Endothelial cell of umbilical vein (primary cell): ENCODE data around the gene MCRIP2. TPM values are rescaled to one million over a fixed set of nuclear protein-coding genes. Genes with fewer than 3 reads are reported as not detected.

ENCODE experiments used
- BruUV-seq: library from RNA; stranded (reverse); fragments of 400-500 nt; replicated peaks from 2 replicates; lab custom pipeline; 2021; lab: Mats Ljungman, UMichigan
- CTCF ChIA-PET: fragments of 300-600, 350-600 bp; sonication (Branson Sonifier 250); formaldehyde crosslinking; loops from one replicate; lab custom pipeline; 2021; ENCODE audit warnings: antibody characterized with exemption, inconsistent platforms; lab: Charles Lee
- POLR2A ChIA-PET: fragments of 300-600, 350-600 bp; sonication (Branson Sonifier 250); formaldehyde crosslinking; loops from one replicate; lab custom pipeline; 2021; ENCODE audit warnings: antibody characterized with exemption, inconsistent platforms; lab: Charles Lee
- DNase-seq: peaks from one replicate; pipeline ENCODE4 v3.0.0-alpha.2; 2011; ENCODE audit warnings: low read depth, low spot score
- FAIRE-seq: peaks from 2 replicates; lab custom pipeline; 2011; peaks lifted over from hg19 to GRCh38; lab: Jason Lieb, UNC
- H2AFZ ChIP-seq: 2 replicates; pipeline ENCODE4 v1.6.0; 2012; ENCODE audit warnings: low read depth, low read length, control low read depth, inconsistent platforms
- H3K27ac ChIP-seq: 2 replicates; pipeline ENCODE4 v1.5.1; 2011; ENCODE audit warnings: low read depth, mild to moderate bottlenecking, control low read depth, low read length, moderate library complexity; ENCODE audit not compliant: insufficient read depth
- H3K27me3 ChIP-seq, 2 experiments: 2 replicates each; pipeline versions ENCODE4 v1.6.0 to v1.6.1; 2011; ENCODE audit warnings: low read length in 2 of 2, mixed read lengths in 1 of 2; ENCODE audit not compliant: control insufficient read depth in 2 of 2, insufficient read depth in 2 of 2
- H3K36me3 ChIP-seq, 2 experiments: 2 replicates in 1 of 2; 3 replicates in 1 of 2; pipeline ENCODE4 v1.5.1; 2011; ENCODE audit warnings: low read length in 2 of 2, mild to moderate bottlenecking in 1 of 2, moderate library complexity in 1 of 2; ENCODE audit not compliant: control insufficient read depth in 2 of 2, insufficient read depth in 2 of 2; ENCODE audit errors: extremely low read depth in 1 of 2
- H3K4me1 ChIP-seq: 3 replicates; pipeline ENCODE4 v1.5.1; 2011; ENCODE audit warnings: mild to moderate bottlenecking, low read length; ENCODE audit not compliant: control insufficient read depth, insufficient read depth; ENCODE audit errors: extremely low read depth
- H3K4me2 ChIP-seq: 2 replicates; pipeline ENCODE4 v1.6.1; 2011; ENCODE audit warnings: low read length, control low read depth, mixed read lengths; ENCODE audit not compliant: insufficient read depth
- H3K4me3 ChIP-seq, 3 experiments: fragments of 200-600 bp in 1 of 3; sonication (generic), shearing (Covaris generic) in 1 of 3; replicated peaks in 1 of 3; 2 replicates each; pipeline ENCODE4 v1.5.1; 2011 to 2016; ENCODE audit warnings: control low read depth in 3 of 3, low read length in 3 of 3, mild to moderate bottlenecking in 2 of 3, inconsistent platforms in 1 of 3, low read depth in 1 of 3, moderate library complexity in 1 of 3; ENCODE audit not compliant: insufficient read depth in 1 of 3
- H3K79me2 ChIP-seq: 2 replicates; pipeline ENCODE4 v1.6.0; 2012; ENCODE audit warnings: low read length, inconsistent platforms; ENCODE audit not compliant: control insufficient read depth, insufficient read depth
- H3K9ac ChIP-seq: replicated peaks from 2 replicates; pipeline ENCODE3; 2011; ENCODE audit warnings: low read length, control low read depth; ENCODE audit not compliant: insufficient read depth; ENCODE audit errors: extremely low read depth
- H3K9me1 ChIP-seq: replicated peaks from 3 replicates; pipeline ENCODE4 v1.6.0; 2011; ENCODE audit warnings: mild to moderate bottlenecking, low read length; ENCODE audit not compliant: control insufficient read depth, insufficient read depth; ENCODE audit errors: extremely low read depth
- H3K9me3 ChIP-seq: replicated peaks from 2 replicates; pipeline ENCODE4 v1.5.1; 2012; ENCODE audit warnings: low read length, inconsistent platforms; ENCODE audit not compliant: control insufficient read depth, insufficient read depth
- H4K20me1 ChIP-seq: replicated peaks from 2 replicates; pipeline ENCODE3; 2011; ENCODE audit warnings: mild to moderate bottlenecking, low read length; ENCODE audit not compliant: control insufficient read depth, insufficient read depth; ENCODE audit errors: extremely low read depth
- EZH2 ChIP-seq: IDR thresholded peaks from 2 replicates; pipeline ENCODE4 v1.6.1; 2012; ENCODE audit warnings: borderline replicate concordance, low read depth, mild to moderate bottlenecking, moderate library complexity, low read length, inconsistent platforms; ENCODE audit not compliant: severe bottlenecking
- FOS ChIP-seq: IDR thresholded peaks from 2 replicates; pipeline ENCODE4 v1.6.1; 2011; ENCODE audit warnings: mild to moderate bottlenecking, low read length, moderate library complexity, borderline replicate concordance; ENCODE audit not compliant: insufficient read depth
- GATA2 ChIP-seq: IDR thresholded peaks from 2 replicates; pipeline ENCODE4 v1.7.0; 2011; ENCODE audit warnings: low read depth, mild to moderate bottlenecking, moderate library complexity, mixed read lengths, low read length; ENCODE audit not compliant: insufficient read length, insufficient read depth
- JUN ChIP-seq: IDR thresholded peaks from 2 replicates; pipeline ENCODE4 v1.6.1; 2011; ENCODE audit warnings: borderline replicate concordance, low read depth; ENCODE audit not compliant: insufficient read length, insufficient read depth
- MYC ChIP-seq: IDR thresholded peaks from one replicate; pipeline ENCODE4 v1.6.1; 2011; ENCODE audit warnings: mild to moderate bottlenecking, low read depth, low read length
- POLR2A ChIP-seq: IDR thresholded peaks from 2 replicates; pipeline ENCODE4 v1.6.1; 2012; ENCODE audit warnings: low read depth, mild to moderate bottlenecking, control low read depth, low read length
- POLR2AphosphoS5 ChIP-seq: IDR thresholded peaks from 2 replicates; pipeline ENCODE4 v1.6.1; 2012; ENCODE audit warnings: low read depth, mild to moderate bottlenecking, control low read depth, low read length, moderate library complexity; ENCODE audit not compliant: insufficient read depth
- dilution Hi-C: fragments of 300-500 bp; cut with MboI; formaldehyde crosslinking; loops from one replicate; pipeline ENCODE4 v1.15.0; 2019; ENCODE audit warnings: low sequenced_read_pairs; ENCODE audit not compliant: extremely low pct_ligation_motif_present
- intact Hi-C: fragments of 100-400 bp; cut with micrococcal nuclease; formaldehyde crosslinking; loops from one replicate; pipeline ENCODE4 v1.10.0; 2022
- polyA plus RNA-seq, 4 experiments: library from polyadenylated mRNA; depleted of rRNA in 3 of 4; stranded (reverse) in 3 of 4; unstranded in 1 of 4; fragments of >200 nt; gene quantifications; 2 replicates each; pipeline versions ENCODE4 v1.2.1 to v1.2.3, GENCODE V29; 2011 to 2012; ENCODE audit warnings: missing spikeins in 1 of 4
- total RNA-seq: library from RNA; stranded (reverse); gene quantifications from 2 replicates; pipeline ENCODE4 v1.2.3, GENCODE V29; 2021
- TF ChIP-seq, protein P1 (sequence below): IDR thresholded peaks from 2 replicates; pipeline ENCODE4 v1.6.1; 2011; ENCODE audit not compliant: insufficient read depth, insufficient read length
- TF ChIP-seq, protein P2 (sequence below), 2 donors: IDR thresholded peaks; 1 replicate in 1 of 2; 2 replicates in 1 of 2; pipeline ENCODE4 v1.5.1; 2011; ENCODE audit warnings: low read length in 2 of 2, mild to moderate bottlenecking in 2 of 2, moderate library complexity in 2 of 2, control low read depth in 1 of 2, inconsistent platforms in 1 of 2, low read depth in 1 of 2; ENCODE audit not compliant: insufficient read depth in 1 of 2; ENCODE audit errors: extremely low read depth in 1 of 2

MCRIP2 gene
- total and polyA plus RNA-seq, 2 donors (not counting 3 experiments of a cell fraction or from before 2014, with no cell fraction given): 17.1 to 18.9 TPM

DNA sequence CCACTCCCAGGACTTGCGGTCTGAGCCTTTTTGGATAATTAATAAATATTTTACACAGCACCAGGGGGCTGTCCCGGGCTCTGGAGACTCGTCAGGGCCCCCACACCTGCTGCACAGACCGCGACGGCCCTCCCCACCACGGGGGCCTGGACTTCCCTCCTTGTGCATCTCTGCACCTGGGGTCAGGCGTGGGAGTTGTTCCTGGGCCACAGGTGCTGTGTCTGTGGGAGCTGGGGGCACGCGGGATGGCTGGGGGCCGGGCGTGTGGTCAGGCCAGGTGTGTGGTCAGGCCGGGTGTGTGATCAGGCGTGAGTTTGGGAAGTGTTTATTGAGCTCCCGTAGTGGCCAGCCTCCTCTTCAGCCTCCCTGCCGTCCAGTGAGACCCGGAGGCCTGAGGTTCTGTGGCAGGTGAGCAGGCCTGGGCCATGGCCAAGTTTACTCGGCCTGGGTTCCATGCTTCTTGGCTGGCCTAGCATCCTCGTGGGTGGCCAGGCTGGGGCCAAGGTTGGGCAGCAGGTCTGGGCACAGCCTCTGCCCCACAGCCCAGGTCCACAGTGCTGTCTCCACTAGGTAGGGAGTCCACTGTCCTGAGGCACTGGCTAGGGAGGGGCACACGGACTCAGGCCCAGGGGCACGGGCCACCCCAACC lies 36.7 kb downstream of the MCRIP2 start:
- Histone ChIP-seq H3K4me2 (no peak overlapping the region), H3K36me3 (peaks cover 7 to 14% of the 10 kb centered on the region in 2 experiments), H2AFZ (no peak overlapping the region), H3K4me1 (peaks cover 16% of the 10 kb centered on the region), H3K27me3 (no peaks in the 10 kb centered on the region), H3K4me3 (no peak overlapping the region), H3K79me2 (peaks cover 28% of the 10 kb centered on the region), H3K27ac (no peak overlapping the region), H3K9me3 (no peaks in the 10 kb centered on the region), H3K9ac (no peak overlapping the region), H3K9me1 (no peaks in the 10 kb centered on the region), H4K20me1 (no peaks in the 10 kb centered on the region)
- FAIRE-seq: no peak
- dilution Hi-C loops (no loop called here), intact Hi-C loops (no loop called here)
- TF ChIP-seq, protein P1, sequence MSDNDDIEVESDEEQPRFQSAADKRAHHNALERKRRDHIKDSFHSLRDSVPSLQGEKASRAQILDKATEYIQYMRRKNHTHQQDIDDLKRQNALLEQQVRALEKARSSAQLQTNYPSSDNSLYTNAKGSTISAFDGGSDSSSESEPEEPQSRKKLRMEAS: no peak
- no peak for TF ChIP-seq JUN
- TF ChIP-seq FOS: no peak
- TF ChIP-seq MYC: no peak
- TF ChIP-seq, protein P2, sequence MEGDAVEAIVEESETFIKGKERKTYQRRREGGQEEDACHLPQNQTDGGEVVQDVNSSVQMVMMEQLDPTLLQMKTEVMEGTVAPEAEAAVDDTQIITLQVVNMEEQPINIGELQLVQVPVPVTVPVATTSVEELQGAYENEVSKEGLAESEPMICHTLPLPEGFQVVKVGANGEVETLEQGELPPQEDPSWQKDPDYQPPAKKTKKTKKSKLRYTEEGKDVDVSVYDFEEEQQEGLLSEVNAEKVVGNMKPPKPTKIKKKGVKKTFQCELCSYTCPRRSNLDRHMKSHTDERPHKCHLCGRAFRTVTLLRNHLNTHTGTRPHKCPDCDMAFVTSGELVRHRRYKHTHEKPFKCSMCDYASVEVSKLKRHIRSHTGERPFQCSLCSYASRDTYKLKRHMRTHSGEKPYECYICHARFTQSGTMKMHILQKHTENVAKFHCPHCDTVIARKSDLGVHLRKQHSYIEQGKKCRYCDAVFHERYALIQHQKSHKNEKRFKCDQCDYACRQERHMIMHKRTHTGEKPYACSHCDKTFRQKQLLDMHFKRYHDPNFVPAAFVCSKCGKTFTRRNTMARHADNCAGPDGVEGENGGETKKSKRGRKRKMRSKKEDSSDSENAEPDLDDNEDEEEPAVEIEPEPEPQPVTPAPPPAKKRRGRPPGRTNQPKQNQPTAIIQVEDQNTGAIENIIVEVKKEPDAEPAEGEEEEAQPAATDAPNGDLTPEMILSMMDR (IDR thresholded peaks at IDR 0.05; ENCODE audit: extremely low read depth in 1 of 2, insufficient read depth in 1 of 2, low read depth in 1 of 2, low read length in 2 of 2): no peak
- TF ChIP-seq EZH2: no peak
- no peak for TF ChIP-seq POLR2AphosphoS5
- no peak for TF ChIP-seq GATA2
- no peak for TF ChIP-seq POLR2A
- no TSS peak for BruUV-seq
- POLR2A ChIA-PET: no interaction called here
- DNase-seq: no peak
- CTCF ChIA-PET: no interaction called here
